DMS153 treated with DMSO at 0.1 percent for 48 hours (cell line): ENCODE measurements around the gene SLC8A1.
"Not testable (repeated sequence)": the region's sequence is repeated elsewhere in the genome, so short reads cannot be mapped to it uniquely, and the experiment has no call there.

Experiments
- DNase-seq: peaks from one replicate; lab custom pipeline; 2025; ENCODE audit not compliant: unreplicated experiment; lab: John Stamatoyannopoulos, UW

Gene SLC8A1

GRCh38 chr2:40090044-40090443 lies 361.8 kb downstream of the SLC8A1 start:
- no peak for DNase-seq

GRCh38 chr2:40087927-40088326 lies 364.0 kb downstream of the SLC8A1 start:
- DNase-seq, result no peak

- no peak for DNase-seq
Observed at GRCh38 chr2:40087434-40087833, 364.5 kb downstream of the SLC8A1 start.

- DNase-seq, result no peak
Observed at GRCh38 chr2:40085786-40086185, 366.1 kb downstream of the SLC8A1 start.

- DNase-seq, result not testable (repeated sequence)
Observed at GRCh38 chr2:40073336-40073735, 378.6 kb downstream of the SLC8A1 start.

GRCh38 chr2:40072442-40073232 lies 379.3 kb downstream of the SLC8A1 start:
- DNase-seq, result no peak

GRCh38 chr2:40062381-40062780 lies 389.5 kb downstream of the SLC8A1 start:
- no peak for DNase-seq

- DNase-seq, result no peak
Observed at GRCh38 chr2:40049781-40050180, 402.1 kb downstream of the SLC8A1 start.

GRCh38 chr2:40048506-40048905 lies 403.4 kb downstream of the SLC8A1 start:
- DNase-seq, result no peak

- no peak for DNase-seq
Observed at GRCh38 chr2:40047406-40047805, 404.5 kb downstream of the SLC8A1 start.
